ENCODE results near the gene PAIP2B.

- no peak for TF ChIP-seq CTCF (IDR thresholded peaks at IDR 0.05)
- TF ChIP-seq POLR2A (IDR thresholded peaks at IDR 0.05) = no peak
- TF ChIP-seq EP300 (IDR thresholded peaks at IDR 0.05; ENCODE audit: low read depth) = no peak
Observed at GRCh38 chr2:71151620-71152019, 75.3 kb downstream of the PAIP2B start.
